GOT3 (cell line): ENCODE measurements around the gene ZNF275.
"Not testable (repeated sequence)": the region's sequence is repeated elsewhere in the genome, so short reads cannot be mapped to it uniquely, and the experiment has no call there.

Experiments
- DNase-seq: peaks from one replicate; lab custom pipeline; 2025; ENCODE audit warnings: mixed read lengths; lab: John Stamatoyannopoulos, UW

ZNF275 gene

DNA sequence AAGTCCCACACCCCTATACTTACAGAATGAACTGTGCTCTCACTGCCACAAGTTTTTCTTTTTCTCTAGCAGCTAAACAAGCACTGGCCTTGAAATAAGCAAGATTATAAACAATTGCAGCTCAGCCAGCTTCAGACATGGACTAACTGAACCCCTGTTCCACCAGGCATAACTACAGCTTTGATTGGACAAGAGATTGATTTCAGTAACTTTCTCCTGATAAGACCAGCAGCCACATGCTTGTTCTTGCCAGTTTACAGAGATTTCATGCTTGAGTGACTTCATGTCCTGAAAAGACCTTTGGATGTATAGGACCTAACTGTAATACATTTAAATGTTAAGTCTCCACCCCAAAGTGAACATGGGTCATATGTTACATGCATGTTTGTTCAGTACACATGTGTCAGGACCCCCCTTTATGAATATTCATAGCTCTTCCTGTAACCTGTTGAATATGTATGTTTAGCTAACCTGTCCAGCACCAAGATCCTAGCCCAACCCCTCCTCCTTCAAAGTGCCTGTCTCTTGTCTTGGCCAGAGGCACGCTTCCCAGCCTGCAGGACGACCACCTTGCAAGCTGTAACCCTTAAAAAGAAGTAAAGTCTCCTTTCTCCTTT lies 27.9 kb downstream of the ZNF275 start:
- no peak for DNase-seq

DNA sequence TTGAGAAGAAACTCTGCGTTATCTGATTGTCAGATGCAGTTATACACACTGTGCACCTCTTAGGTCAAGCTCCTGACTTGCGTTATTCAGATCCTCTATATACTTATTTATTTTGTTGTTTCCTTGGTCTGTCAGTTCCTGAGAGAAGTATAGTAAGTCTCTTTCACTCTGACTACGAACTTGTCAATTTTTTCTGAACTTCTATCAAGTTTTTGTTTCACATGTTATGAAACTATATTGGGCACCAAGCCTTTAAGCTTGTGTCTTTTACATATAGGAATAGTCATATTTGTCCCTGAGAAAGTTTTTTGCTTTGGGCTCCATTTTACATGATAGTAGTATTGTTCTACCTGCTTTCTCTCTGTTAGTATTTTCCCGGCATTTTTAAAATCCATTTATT lies 31.7 kb downstream of the ZNF275 start:
- DNase-seq: no peak

DNA sequence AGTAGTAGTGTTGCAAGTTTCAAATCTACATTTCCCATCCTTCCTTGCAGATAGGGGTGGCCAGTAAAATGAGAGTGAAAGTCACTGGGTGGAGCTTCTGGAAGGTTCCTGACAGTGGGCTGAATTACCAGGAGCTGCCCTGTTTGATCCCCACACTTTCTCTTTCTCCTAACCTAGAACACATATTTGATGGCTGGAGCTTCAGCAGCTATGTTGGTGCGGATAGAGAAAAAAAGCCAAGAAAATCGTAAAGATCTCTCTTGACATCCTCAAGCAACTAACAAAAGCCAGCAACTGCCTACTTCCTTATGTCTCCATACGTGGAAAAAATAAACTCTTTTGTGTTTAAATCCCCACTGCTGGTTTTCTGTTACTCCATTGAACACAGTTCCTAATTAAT lies 32.2 kb downstream of the ZNF275 start:
- no peak for DNase-seq

DNA sequence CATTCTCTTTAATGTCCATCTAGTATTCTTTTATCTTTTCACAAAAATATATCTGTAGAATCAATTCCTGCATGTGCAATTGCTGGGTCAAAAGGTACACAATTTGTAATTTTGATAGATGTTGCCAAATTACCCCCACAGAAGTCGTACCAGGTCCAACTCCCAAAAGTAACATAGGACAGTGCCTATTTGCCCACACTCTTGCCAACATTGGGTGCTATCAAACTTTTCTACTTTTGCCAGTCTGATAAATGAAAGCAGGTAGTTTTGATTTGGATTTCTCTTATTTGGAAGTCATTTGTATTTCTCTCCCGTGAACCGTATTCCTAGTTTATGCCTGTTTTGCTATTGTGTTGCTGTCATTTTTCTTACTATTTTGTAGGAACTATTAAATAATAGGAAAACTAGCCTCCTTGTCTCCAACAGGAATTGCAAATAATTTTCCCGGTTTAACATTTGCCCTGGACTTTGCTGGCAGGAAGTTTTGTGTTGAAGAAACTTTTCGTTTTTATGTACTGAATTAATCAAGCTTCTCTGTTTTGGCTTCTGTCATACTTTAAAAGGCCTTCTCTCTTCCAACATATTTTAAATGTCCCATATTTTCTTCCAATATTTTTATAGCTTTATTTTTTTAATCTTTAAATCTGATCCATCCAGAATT lies 33.1 kb downstream of the ZNF275 start:
- DNase-seq: no peak

DNA sequence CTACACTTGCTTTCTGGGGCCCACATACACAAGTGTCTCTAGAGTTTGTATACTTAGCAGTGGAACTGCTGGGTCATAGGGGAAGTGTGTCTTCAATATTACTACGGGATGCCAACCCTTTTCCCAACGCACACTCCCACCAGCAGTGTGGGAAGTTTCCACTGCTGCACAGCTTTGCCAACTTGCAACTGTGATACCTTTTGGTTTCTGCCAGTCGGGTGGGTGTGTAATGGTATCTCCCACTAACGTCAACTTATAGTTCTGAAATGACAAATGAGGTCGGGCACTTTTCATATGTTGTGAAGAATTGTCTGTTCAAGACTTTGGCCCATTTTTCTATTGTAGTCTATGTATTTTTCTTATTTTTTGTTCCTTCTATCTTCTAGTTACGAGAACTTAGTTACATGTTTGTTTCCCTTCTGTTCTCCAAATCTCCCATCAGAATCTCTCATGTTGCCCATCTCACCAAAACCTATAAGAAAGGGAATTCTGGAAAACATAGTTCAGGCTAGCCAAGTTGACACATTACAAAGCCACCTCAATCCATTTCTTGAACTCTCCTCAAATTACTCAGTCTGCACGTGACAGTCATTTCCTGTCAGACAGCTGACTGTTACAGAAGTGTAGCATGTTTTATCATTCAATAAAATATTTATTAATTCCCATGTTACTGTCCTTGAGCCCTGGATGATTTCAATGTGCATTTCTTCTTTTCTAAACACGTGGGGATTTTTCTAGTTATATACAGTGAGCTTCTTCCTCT lies 36.5 kb downstream of the ZNF275 start:
- DNase-seq: no peak

DNA sequence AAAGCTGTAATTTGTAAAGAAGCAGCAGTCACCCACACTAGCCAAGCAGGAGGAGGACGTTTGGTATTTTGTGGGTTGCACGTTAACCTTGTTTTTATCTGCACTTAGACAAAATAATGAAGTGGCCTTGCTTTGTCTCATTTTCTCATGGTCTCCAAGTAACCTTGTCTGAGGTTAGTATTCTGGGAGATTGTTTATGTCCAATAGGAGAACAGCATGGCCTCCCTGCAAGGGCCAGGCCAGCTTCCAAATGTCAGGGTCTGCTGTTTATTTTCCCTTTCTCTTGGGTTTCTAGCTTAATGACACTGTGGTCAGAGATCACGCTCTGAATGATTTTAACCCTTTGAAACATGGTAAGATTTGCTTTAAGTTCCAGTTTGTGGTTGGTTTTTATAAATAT lies 37.3 kb downstream of the ZNF275 start:
- no peak for DNase-seq

DNA sequence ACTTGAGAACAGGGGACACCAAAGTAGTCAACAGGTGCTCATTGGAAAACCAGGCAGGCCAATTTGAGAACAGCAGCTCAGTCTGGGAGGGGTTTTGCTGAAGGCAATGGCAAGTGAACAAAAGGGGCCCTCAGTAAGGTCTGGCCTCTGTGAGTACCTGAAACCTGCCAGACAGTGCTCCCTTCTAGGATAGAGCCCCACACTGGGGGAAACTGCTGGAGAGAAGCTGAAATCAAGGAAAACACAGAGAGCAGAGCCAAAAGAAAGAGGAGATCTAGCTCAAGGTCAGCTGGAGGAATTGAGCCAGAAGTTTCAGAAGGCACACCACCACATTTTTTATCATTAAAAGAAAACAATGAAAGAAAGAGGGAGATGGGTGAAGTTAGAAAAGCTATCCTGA lies 39.0 kb downstream of the ZNF275 start:
- DNase-seq: no peak

DNA sequence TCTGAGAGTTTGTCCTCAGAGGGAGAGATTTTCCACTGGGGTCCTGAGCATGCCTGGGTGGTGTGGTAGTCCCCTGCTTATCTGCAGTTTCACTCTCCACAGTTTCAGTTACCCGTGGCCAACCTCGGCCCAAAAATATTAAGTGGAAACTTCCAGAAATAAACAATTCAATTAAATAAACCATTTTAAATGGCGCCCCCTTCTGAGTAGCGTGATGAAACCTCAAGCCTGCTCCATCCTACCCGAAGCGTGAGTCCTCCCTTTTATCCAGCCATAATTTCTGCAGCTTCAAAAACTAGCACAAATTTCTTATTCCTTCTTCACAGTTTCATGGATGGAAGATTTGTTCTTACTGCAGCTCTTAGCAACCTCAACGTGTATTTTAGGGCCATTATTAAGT lies 40.5 kb downstream of the ZNF275 start:
- no peak for DNase-seq

DNA sequence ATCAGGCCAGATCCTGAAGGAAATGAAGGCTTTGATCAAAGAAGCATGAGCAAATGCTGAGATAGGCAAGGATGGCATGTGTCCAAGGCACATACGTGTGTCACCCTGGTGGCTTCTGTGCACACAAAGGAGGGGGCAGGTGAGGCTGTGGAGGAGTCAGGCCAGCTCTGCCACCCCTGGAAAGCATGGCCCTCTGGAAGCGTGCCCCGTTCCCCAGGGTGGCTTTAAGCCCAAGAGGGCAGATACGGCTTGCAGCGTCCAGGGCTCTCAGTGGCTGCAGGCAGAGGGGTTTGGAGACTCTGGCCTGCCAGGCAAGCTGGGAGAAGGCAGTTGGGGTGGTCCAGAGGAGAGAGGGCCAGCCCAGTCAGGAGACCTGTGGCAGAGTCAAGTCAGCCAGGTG lies 41.6 kb downstream of the ZNF275 start:
- DNase-seq: no peak

DNA sequence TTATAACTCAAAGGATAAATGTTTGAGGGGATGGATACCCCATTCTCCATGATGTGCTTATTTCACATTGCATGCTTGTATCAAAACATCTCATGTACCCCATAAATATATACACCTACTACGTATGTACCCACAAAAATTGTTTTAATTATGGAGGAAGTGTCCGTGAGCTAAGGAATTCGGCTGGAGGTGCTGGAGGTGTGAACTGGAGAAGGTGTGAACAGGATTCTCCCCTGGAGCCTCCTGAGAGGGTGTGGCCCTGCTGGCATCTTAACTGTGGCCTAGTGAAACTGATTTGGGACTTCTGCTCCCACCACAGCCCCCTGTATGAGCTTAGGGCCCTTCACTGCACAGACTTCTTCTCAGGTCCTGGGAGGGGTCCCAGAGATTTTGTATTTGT lies 43.8 kb downstream of the ZNF275 start:
- no peak for DNase-seq

DNA sequence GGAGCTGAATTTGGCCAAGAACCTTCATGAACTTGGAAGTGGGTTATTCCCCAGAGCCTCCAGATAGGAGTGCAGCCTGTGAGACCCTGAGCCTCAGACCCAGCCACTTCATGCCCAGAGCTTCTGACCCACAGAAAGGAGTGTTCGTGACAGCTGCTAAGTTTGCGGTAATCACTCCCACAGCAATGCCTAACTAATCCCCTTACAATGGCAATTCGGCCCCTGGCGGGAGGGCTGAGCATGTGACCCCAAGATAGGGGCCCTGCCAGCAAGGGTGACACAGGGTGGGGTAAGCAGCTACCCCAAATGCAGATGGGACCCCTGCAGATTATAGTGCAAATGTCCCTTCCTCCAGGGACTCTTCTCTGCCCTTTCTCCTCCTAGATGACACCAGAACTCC lies 44.7 kb downstream of the ZNF275 start:
- DNase-seq: no peak

DNA sequence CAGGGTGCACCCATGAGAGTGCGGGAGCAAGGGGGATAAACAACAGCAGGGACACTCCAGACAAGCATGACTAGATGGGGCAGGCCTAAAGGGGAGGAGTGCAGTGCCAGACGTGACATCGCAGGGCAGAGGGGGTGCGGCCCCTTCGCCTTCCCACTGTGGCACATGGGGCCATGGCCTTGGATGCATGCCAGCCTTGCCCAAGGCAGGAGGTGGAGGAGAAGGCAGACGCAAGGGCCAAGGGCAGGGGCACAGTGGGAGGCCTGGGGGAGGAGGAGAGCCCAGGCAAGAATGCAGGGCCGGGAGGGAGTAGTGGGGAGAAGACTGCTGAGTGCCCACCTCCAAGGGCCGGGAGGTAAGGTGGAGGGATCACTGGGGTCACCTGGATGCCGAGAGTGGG lies 45.6 kb downstream of the ZNF275 start:
- no peak for DNase-seq

DNA sequence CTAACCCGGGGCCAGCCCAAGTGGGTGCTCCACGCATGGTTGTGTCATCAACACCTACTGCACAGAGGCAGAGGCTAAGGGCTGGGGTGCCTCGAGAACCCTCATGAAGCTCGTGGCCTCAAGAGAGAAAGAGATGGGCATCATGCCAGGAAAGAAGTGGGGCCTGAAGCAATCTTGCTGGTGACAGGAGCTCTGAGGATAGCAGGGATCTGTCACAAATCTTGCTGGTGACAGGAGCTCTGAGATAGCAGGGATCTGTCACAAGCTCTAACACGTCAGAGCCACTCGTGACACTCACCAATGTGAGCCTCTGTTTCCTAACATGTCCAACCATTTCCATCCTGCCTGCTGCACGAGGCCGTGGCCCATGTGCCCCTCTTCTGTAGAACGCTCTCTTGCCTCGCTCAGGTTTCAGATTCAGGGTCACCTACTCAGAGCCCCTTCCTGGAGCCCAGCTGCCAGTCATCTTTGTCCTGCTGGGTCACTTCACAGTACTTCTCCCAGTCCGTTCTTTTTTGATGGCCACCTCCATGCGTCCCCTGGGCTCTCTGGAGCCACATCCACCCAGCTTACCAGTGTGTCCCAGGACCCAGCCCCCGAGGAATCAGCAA lies 46.1 kb downstream of the ZNF275 start:
- DNase-seq: no peak

DNA sequence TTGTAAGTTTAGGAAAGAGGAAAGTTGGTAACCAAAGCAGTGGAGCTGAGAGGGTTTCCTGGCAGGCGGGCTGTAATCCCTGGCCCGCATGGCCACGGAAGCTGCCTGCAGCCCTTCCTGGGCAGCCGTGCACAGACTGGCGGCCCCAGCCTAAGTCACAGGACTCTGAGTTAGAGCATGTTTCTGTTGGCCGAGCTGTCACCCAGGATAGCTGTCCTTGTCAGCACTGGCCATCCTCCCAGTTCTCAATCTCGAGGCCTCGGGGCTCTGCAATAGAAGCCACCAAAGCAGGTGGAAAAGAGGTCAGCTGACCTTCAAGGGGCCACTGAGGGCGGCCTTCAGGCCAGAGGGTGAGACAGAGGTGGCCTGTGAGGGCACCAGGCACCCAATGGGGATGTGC lies 46.7 kb downstream of the ZNF275 start:
- DNase-seq: no peak

DNA sequence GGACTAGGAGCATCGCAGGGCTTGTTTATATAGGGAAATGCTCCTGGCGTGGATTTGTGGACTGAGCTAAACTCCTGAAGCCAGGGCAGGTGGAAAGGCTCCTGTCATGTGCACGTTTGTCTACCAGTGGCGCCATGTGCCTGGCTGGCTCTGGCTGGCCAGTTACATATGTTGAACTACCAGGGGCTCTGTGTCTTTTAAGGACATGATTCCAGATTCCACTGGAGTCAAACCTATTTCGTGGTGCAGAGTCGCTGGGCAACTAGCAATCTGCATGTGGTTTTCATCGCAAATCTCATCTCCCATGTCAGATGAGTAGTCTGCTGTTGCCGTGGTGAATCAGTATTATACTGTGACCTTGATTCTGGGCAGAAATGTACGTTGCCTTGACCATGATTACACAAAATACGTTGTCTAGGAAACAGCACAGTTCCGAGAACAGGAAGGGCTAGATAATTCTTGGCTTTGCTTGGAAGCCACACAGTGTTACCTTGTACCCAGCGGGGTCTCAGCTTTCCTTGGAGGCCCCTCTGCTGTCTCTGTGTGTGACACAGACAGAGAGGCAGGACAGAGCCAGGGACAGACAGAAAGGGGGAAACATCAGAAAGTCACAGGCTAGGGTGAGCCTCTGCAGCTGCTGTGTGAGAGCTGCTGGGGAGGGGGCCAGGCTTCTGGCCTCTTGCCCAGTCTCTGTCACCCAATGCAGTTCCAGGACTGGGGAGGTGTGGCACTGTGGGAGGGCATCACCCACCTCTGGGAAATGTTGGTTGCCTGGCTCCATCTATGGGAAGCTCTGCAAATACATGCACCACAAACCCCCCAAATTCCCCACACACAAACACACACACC lies 48.0 kb downstream of the ZNF275 start:
- DNase-seq: peak; percentile 14

DNA sequence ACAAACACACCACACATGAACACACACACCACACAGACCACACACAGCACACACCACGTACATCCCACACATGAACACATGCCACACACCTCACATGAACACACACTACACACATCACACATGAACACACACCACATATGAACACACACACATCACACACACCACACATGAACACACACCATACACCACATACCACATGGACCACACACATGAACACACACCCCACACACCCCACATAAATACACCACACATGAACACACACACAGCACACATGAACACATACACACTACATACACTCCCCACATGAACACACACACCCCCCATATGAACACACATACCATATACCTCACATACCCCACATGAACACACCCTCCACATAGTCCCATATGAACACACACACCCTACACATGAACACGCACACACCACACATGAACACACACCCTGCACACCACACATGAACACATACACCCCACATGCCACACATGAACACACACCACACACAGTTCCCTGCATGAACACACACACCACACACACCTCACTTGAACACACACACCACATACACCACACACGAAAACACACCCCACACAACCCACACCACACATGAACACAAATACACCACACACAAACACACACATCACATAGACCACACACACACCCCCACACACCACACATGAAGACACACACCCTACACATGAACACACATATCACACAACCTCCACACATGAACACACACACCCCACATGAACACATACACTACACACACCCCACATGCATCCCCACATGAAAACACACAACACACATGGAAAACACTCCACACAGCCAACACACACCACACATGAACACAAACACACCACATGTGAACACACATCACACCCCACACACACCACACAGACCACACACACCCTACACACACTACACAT lies 48.9 kb downstream of the ZNF275 start:
- no peak for DNase-seq

DNA sequence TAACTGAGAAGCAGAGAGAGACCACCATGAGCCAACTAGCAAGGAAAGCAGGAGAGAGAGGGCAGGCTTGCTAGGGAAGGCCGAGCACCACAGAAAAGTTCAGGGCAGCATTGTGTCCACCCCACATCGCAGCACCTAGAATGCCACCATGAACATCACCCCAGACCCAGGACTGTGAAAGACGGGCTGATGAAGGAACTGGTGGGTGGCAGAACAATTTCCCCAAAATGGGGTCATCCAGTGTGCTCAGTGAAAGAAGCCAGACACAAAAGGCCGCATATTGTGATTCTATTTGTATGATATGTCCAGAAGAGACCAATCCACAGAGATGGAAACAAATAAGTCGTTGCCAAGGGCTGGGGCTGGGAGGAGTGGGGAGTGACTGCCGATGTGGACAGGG lies 50.4 kb downstream of the ZNF275 start:
- DNase-seq: no peak

DNA sequence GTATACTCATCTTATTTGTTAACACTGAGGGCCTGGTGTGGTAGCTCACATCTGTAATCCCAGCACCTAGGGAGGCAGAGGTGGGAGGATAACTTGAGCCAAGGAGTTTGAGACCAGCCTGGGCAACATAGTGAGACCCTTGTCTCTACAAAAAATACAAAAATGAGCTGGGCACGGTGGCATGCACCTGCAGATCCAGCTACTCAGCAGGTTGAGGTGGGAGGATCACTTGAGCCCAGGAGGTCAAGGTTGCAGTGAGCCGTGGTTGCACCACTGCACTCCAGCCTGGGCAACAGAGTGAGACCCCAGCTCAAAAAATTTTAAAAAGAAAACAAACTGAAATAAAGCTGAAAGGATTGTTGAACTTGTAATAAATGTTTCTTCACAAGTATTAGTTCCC lies 51.0 kb downstream of the ZNF275 start:
- DNase-seq: not testable (repeated sequence)

DNA sequence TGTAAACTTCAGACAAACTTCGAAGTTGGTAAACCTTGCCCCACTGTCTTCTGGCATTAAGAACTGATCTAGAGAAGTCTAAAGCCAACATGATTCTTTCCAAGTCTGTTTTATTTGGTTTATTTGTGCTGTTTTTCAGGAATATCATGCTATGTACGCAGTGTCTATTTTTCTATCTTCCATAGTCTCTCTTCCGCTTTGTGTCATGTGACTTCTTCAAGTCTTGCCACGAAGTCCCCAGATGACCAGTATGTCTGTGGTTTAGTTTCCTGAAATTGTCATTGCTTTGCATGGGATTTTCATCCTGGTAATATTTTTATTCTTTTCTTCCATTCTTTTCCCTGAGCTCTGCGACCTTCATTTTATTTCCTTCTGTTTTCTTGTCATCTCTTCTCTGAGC lies 52.1 kb downstream of the ZNF275 start:
- DNase-seq: no peak

DNA sequence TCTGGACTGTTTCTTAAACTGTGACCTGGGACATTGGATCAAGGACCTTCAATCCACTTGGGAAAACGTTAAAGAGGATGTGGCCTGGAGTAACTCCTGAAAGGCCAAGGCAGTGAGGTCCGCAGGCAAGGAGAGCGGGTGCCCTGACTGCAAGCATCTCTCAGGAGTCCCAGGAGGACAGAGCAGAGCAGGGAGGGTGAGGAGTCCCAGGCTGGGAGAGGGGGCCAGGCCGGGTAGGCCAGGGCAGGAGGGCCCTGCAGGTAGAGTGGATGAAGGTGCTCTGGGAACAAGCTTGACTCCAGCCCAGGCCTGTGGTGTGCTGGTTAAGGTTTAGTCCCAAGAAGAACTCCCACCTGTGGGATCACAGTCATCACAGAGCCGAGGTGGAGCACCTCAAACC lies 53.4 kb downstream of the ZNF275 start:
- no peak for DNase-seq
